Measurements from ENCODE around the gene JAM2.

GRCh38 chr21:25701529-25701928, 62.5 kb downstream of the JAM2 start:
- no peak for TF ChIP-seq CTCF (IDR thresholded peaks at IDR 0.05)
- no peak for TF ChIP-seq POLR2A (IDR thresholded peaks at IDR 0.05)
